ENCODE results near the gene PIM1.
A peak's percentile ranks its signal among the peaks of the same experiment; 100 is the strongest.

The PIM1 gene

DNA sequence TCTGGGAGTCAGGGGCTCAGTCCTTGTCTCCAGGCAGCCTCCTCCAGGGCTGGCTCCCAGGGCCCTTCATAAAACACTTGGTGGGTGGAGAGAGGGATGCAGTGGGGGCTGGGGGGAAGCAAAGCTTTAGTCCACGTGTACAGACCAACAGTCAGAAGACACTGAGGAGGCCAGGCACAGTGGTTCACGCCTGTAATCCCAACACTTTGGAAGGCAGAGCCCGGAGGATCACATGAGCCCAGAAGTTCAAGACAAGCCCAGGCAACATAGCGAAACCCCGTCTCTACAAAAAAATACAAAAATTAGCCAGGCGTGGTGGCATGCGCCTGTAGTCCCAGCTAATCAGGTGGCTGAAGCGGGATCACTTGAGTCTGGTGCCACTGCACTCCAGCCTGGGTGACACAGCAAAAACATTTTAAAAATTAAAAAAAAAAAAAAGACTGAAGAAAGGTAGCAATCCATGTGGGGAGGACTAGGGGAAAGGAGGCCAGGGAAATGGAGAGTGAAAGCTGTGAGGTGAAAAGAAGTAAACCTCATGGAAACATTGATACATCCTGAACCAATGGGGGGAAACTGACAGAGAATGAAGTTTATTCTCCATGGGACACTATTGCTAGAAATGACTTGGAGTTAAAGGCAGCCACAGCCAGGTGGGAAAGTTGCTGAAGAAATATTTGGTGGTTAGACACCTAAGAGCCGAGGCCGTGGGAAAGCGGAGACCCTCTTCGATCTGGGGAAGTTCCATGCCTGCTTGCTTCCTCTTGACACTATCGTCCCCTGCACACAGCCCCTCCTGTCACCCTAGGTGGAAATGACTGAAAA, 35.4 kb downstream of the PIM1 start:
- TF ChIP-seq CTCF (IDR thresholded peaks at IDR 0.05; ENCODE audit: control insufficient read depth, insufficient read depth, low read depth, low read length, missing control alignments), result no peak
- DNase-seq (ENCODE audit: low read depth), result no peak
- H3K4me3 ChIP-seq (ENCODE audit: control insufficient read depth, low read depth, low read length), result no peak overlapping the region

DNA sequence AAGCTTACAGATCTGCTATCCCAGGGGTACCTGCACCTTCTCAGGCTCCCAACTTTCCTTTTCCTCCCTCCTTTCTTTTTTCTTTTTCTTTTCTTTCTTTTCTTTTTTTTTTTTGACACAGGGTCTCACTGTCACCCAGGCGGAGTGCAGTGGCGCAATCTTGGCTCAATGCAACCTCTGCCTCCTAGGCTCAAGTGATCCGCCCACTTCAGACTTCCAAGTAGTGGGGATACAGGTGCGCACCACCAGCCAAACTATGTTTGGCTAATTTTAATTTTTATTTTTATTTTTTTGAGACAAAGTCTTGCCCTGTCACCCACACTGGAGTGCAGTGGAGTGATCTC, 36.0 kb downstream of the PIM1 start:
- no peak for DNase-seq (ENCODE audit: low read depth)
- no peak for TF ChIP-seq CTCF (IDR thresholded peaks at IDR 0.05; ENCODE audit: control insufficient read depth, insufficient read depth, low read depth, low read length, missing control alignments)
- H3K4me3 ChIP-seq (ENCODE audit: control insufficient read depth, low read depth, low read length), result no peak overlapping the region

GRCh38 chr6:37206622-37207021, 36.7 kb downstream of the PIM1 start:
- H3K4me3 ChIP-seq (ENCODE audit: control insufficient read depth, low read depth, low read length), result no peak overlapping the region
- DNase-seq (ENCODE audit: low read depth), result no peak
- TF ChIP-seq CTCF (IDR thresholded peaks at IDR 0.05; ENCODE audit: control insufficient read depth, insufficient read depth, low read depth, low read length, missing control alignments), result no peak

DNA sequence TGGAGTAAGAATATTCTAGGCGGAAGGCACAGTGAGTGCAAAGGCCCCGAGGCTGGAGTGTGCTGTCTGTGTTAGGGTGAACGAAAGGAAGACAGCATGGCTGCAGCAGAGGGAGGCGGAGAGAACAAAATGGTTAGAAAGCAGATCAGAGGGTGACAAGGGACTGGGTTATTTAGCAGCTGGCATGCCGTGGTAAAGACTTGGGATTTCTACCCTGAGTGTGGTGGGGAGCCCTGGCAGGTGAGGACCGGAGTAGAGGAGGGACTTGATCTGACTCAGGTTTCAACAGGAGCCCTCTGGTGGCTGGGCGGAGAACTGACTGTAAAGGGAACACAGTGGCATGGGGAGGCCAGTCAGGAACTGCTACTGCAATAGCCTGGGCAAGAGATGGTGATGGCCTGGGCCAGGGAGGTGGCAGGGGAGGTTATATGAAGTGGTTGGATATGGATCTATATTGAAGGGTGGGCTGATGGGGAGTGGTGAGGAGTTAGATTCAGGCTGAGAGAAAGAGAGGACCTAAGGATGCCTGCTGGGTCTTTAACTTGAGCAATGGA, 38.0 kb downstream of the PIM1 start:
- H3K4me3 ChIP-seq (ENCODE audit: control insufficient read depth, low read depth, low read length), result no peak overlapping the region
- peak; percentile 24 for DNase-seq (ENCODE audit: low read depth)
- peak; percentile 86 for TF ChIP-seq CTCF (IDR thresholded peaks at IDR 0.05; ENCODE audit: control insufficient read depth, insufficient read depth, low read depth, low read length, missing control alignments)

DNA sequence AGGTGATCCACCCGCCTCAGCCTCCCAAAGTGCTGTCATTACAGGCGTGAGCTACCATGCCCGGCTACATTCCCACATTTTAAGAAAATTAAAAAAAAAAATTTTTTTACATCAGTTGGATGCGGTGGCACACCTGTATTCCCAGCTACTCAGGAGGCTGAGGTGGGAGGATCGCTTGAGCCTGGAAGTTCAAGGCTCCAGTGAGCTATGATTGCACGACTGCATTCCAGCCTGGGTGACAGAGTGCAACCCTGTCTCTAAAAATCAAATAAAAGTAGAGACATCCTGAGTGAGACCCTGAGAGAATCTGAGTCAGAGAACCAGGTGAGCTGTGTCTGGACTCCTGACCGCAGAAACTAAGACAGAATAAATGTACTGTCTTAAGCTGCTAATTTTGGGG, 38.8 kb downstream of the PIM1 start:
- DNase-seq (ENCODE audit: low read depth), result no peak
- H3K4me3 ChIP-seq (ENCODE audit: control insufficient read depth, low read depth, low read length), result no peak overlapping the region
- TF ChIP-seq CTCF (IDR thresholded peaks at IDR 0.05; ENCODE audit: control insufficient read depth, insufficient read depth, low read depth, low read length, missing control alignments), result no peak

GRCh38 chr6:37209461-37210205, 39.7 kb downstream of the PIM1 start:
- DNase-seq (ENCODE audit: low read depth), result no peak
- no peak overlapping the region for H3K4me3 ChIP-seq (ENCODE audit: control insufficient read depth, low read depth, low read length)
- TF ChIP-seq CTCF (IDR thresholded peaks at IDR 0.05; ENCODE audit: control insufficient read depth, insufficient read depth, low read depth, low read length, missing control alignments), result no peak

All from AG09309 (cell line).